ENCODE measurements around the gene PTPRD. TPM values are rescaled to one million over a fixed set of nuclear protein-coding genes. Genes with fewer than 3 reads are reported as not detected.

PTPRD gene
- total RNA-seq, 1 experiment from 2014 or later = not detected

- Mint-ChIP-seq H3K36me3 (ENCODE audit: insufficient read depth, unreplicated experiment) (no peaks in the 10 kb centered on the region), H3K9me3 (ENCODE audit: unreplicated experiment) (no peaks in the 10 kb centered on the region), H3K27ac (ENCODE audit: low read depth, unreplicated experiment) (no peak overlapping the region), H3K4me3 (ENCODE audit: unreplicated experiment) (no peak overlapping the region), H3K4me1 (ENCODE audit: insufficient read depth, unreplicated experiment) (peaks cover 13% of the 10 kb centered on the region), H3K27me3 (ENCODE audit: insufficient read depth, unreplicated experiment) (no peaks in the 10 kb centered on the region)
- DNase-seq (ENCODE audit: unreplicated experiment) = no peak
- no TSS peak for BruUV-seq (replicated peaks)
- intact Hi-C loops (cut with micrococcal nuclease) = no loop called here
- POLR2A ChIA-PET = no interaction called here
- CTCF ChIA-PET = no interaction called here
- no peak for TF ChIP-seq CTCF (IDR thresholded peaks at IDR 0.05; ENCODE audit: unreplicated experiment)
These were observed 1897.0 kb downstream of the PTPRD start for GRCh38 chr9:8715788-8716187.

GRCh38 chr9:8713811-8714165 lies 1899.0 kb downstream of the PTPRD start:
- Mint-ChIP-seq H3K9me3 (ENCODE audit: unreplicated experiment) (no peaks in the 10 kb centered on the region), H3K4me1 (ENCODE audit: insufficient read depth, unreplicated experiment) (peaks cover 12% of the 10 kb centered on the region), H3K27ac (ENCODE audit: low read depth, unreplicated experiment) (no peak overlapping the region), H3K4me3 (ENCODE audit: unreplicated experiment) (no peak overlapping the region), H3K27me3 (ENCODE audit: insufficient read depth, unreplicated experiment) (no peaks in the 10 kb centered on the region), H3K36me3 (ENCODE audit: insufficient read depth, unreplicated experiment) (no peaks in the 10 kb centered on the region)
- ChIA-PET CTCF (no interaction called here), POLR2A (no interaction called here)
- no TSS peak for BruUV-seq (replicated peaks)
- TF ChIP-seq CTCF (IDR thresholded peaks at IDR 0.05; ENCODE audit: unreplicated experiment) = no peak
- intact Hi-C loops (cut with micrococcal nuclease) = no loop called here
- DNase-seq (ENCODE audit: unreplicated experiment) = no peak

- no peak for TF ChIP-seq CTCF (IDR thresholded peaks at IDR 0.05; ENCODE audit: unreplicated experiment)
- BruUV-seq (replicated peaks) = no TSS peak
- no peaks in the 10 kb centered on the region for H3K36me3 Mint-ChIP-seq (ENCODE audit: insufficient read depth, unreplicated experiment)
- intact Hi-C loops (cut with micrococcal nuclease) = no loop called here
- DNase-seq (ENCODE audit: unreplicated experiment) = no peak
- POLR2A ChIA-PET = no interaction called here
- no peaks in the 10 kb centered on the region for H3K9me3 Mint-ChIP-seq (ENCODE audit: unreplicated experiment)
- H3K4me1 Mint-ChIP-seq (ENCODE audit: insufficient read depth, unreplicated experiment) = peaks cover 7% of the 10 kb centered on the region
- H3K4me3 Mint-ChIP-seq (ENCODE audit: unreplicated experiment) = no peak overlapping the region
- H3K27ac Mint-ChIP-seq (ENCODE audit: low read depth, unreplicated experiment) = no peak overlapping the region
- no peaks in the 10 kb centered on the region for H3K27me3 Mint-ChIP-seq (ENCODE audit: insufficient read depth, unreplicated experiment)
- CTCF ChIA-PET = no interaction called here
These were observed 1899.5 kb downstream of the PTPRD start for GRCh38 chr9:8713149-8713810.

GRCh38 chr9:8709731-8710130 lies 1903.1 kb downstream of the PTPRD start:
- no peak for TF ChIP-seq CTCF (IDR thresholded peaks at IDR 0.05; ENCODE audit: unreplicated experiment)
- Mint-ChIP-seq H3K36me3 (ENCODE audit: insufficient read depth, unreplicated experiment) (no peaks in the 10 kb centered on the region), H3K27ac (ENCODE audit: low read depth, unreplicated experiment) (no peak overlapping the region), H3K4me1 (ENCODE audit: insufficient read depth, unreplicated experiment) (no peaks in the 10 kb centered on the region), H3K27me3 (ENCODE audit: insufficient read depth, unreplicated experiment) (no peaks in the 10 kb centered on the region), H3K4me3 (ENCODE audit: unreplicated experiment) (no peak overlapping the region), H3K9me3 (ENCODE audit: unreplicated experiment) (no peaks in the 10 kb centered on the region)
- intact Hi-C loops (cut with micrococcal nuclease) = no loop called here
- ChIA-PET CTCF (interaction anchor here (0.5 kb wide), 1 partner anchor 128 kb away, joined by 3 read pairs; no protein-coding TSS in a partner anchor), POLR2A (no interaction called here)
- no peak for DNase-seq (ENCODE audit: unreplicated experiment)
- no TSS peak for BruUV-seq (replicated peaks)
